Calu3 (cell line): ENCODE results near the gene HS3ST5. TPM values are rescaled to one million over a fixed set of nuclear protein-coding genes. Genes with fewer than 3 reads are reported as not detected.

Experiments
- BruUV-seq: library from RNA; stranded (reverse); fragments of 400-500 nt; replicated peaks from 2 replicates; lab custom pipeline; 2021; lab: Mats Ljungman, UMichigan
- CTCF ChIA-PET: fragments of 300-600 bp; sonication (Branson Sonifier 250); formaldehyde crosslinking; loops from one replicate; lab custom pipeline; 2022; ENCODE audit warnings: antibody characterized with exemption; lab: Charles Lee
- DNase-seq: peaks from one replicate; pipeline ENCODE4 v3.0.0; 2022
- H3K27ac Mint-ChIP-seq: one replicate; pipeline ENCODE4 v1.8.0; 2022; ENCODE audit warnings: mixed read lengths; ENCODE audit not compliant: unreplicated experiment
- H3K27me3 Mint-ChIP-seq: one replicate; pipeline ENCODE4 v1.8.0; 2022; ENCODE audit warnings: mixed read lengths; ENCODE audit not compliant: unreplicated experiment
- H3K36me3 Mint-ChIP-seq: one replicate; pipeline ENCODE4 v1.8.0; 2022; ENCODE audit warnings: mild to moderate bottlenecking, moderate library complexity, mixed read lengths; ENCODE audit not compliant: insufficient read depth, unreplicated experiment
- H3K4me1 Mint-ChIP-seq: one replicate; pipeline ENCODE4 v1.8.0; 2022; ENCODE audit warnings: mild to moderate bottlenecking, low read depth, mixed read lengths; ENCODE audit not compliant: unreplicated experiment
- H3K4me3 Mint-ChIP-seq: one replicate; pipeline ENCODE4 v1.8.0; 2022; ENCODE audit warnings: mild to moderate bottlenecking, low read depth, moderate library complexity, mixed read lengths; ENCODE audit not compliant: unreplicated experiment
- H3K9me3 Mint-ChIP-seq: one replicate; pipeline ENCODE4 v1.8.0; 2022; ENCODE audit warnings: low read depth, mixed read lengths; ENCODE audit not compliant: unreplicated experiment
- intact Hi-C: fragments of 100-400 bp; cut with micrococcal nuclease; formaldehyde crosslinking; loops from one replicate; pipeline ENCODE4 v1.10.0; 2022; ENCODE audit not compliant: unreplicated experiment
- total RNA-seq: library from RNA; stranded (reverse); gene quantifications from 2 replicates; pipeline ENCODE4 v1.2.3, GENCODE V29; 2022
- TF ChIP-seq, protein P1 (sequence below): fragments of 200-600 bp; IDR thresholded peaks from one replicate; pipeline ENCODE4 v1.8.0; 2022; ENCODE audit warnings: antibody characterized with exemption; ENCODE audit not compliant: unreplicated experiment

The HS3ST5 gene
- total RNA-seq, 1 experiment from 2014 or later = 0.40 TPM

DNA sequence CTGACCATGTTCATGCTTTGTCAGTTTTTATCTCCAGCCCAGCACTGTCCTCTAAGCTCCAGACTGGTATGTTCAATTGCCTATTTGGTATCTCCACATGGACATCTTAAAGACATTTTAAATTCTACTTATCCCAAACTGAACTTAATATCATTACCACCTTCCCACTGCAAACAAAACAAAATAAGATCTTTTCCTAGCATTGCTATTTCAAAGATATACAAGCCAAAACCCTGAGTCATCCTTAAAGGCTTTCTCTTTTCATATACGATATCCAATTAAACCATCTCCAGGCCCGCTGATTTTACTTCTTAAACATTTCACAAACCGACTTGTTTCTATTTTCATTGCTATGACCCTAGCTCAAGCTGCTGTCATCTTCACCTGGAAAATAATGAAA is 35.1 kb upstream of the HS3ST5 start:
- H3K27me3 Mint-ChIP-seq = no peaks in the 10 kb centered on the region
- H3K9me3 Mint-ChIP-seq = peaks cover 3% of the 10 kb centered on the region
- H3K36me3 Mint-ChIP-seq = no peaks in the 10 kb centered on the region
- no peak overlapping the region for H3K4me3 Mint-ChIP-seq
- TF ChIP-seq, protein P1, sequence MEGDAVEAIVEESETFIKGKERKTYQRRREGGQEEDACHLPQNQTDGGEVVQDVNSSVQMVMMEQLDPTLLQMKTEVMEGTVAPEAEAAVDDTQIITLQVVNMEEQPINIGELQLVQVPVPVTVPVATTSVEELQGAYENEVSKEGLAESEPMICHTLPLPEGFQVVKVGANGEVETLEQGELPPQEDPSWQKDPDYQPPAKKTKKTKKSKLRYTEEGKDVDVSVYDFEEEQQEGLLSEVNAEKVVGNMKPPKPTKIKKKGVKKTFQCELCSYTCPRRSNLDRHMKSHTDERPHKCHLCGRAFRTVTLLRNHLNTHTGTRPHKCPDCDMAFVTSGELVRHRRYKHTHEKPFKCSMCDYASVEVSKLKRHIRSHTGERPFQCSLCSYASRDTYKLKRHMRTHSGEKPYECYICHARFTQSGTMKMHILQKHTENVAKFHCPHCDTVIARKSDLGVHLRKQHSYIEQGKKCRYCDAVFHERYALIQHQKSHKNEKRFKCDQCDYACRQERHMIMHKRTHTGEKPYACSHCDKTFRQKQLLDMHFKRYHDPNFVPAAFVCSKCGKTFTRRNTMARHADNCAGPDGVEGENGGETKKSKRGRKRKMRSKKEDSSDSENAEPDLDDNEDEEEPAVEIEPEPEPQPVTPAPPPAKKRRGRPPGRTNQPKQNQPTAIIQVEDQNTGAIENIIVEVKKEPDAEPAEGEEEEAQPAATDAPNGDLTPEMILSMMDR = no peak
- H3K27ac Mint-ChIP-seq = no peak overlapping the region
- BruUV-seq = no TSS peak
- intact Hi-C loops = no loop called here
- DNase-seq = no peak
- CTCF ChIA-PET = interaction anchor here (0.8 kb wide), 1 partner anchor 15 kb away, joined by 5 read pairs; no protein-coding TSS in a partner anchor
- peaks cover 12% of the 10 kb centered on the region for H3K4me1 Mint-ChIP-seq

DNA sequence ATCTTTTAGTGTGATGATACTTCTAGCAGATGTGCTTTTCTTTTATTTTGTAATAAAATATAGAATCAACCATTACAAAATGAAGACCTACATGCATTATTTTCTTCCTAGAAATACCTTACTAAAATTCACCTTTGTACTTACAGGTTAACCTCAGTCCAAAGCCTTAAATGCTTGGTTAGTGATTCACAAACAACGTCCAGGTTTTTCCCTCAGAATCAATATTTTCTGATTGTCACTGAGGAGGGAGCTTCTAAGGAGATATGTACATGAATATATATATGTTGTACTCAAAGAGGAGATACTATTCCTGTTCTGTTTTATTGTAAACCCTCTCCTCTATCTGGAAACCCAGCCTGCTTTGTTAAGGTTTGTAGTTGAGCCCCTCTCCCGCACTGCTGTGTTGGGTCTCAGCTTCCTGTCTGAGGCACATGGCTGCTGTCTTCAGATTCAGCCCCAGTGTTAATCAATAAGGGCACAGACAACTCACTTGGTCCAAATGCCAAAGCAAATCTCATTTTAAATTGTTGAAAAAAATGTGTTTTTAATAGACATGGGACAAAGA is 33.9 kb upstream of the HS3ST5 start:
- H3K9me3 Mint-ChIP-seq = peaks cover 3% of the 10 kb centered on the region
- BruUV-seq = no TSS peak
- H3K27ac Mint-ChIP-seq = peak overlapping the region; percentile 70
- peaks cover 12% of the 10 kb centered on the region for H3K4me1 Mint-ChIP-seq
- TF ChIP-seq, protein P1 = no peak
- intact Hi-C loops = no loop called here
- H3K4me3 Mint-ChIP-seq = no peak overlapping the region
- H3K36me3 Mint-ChIP-seq = no peaks in the 10 kb centered on the region
- H3K27me3 Mint-ChIP-seq = no peaks in the 10 kb centered on the region
- DNase-seq = peak; percentile 2
- CTCF ChIA-PET = interaction anchor here (0.7 to 1.0 kb wide), 5 partner anchors 12 to 33 kb away, joined by 3 to 5 read pairs (median 3); no protein-coding TSS in a partner anchor

DNA sequence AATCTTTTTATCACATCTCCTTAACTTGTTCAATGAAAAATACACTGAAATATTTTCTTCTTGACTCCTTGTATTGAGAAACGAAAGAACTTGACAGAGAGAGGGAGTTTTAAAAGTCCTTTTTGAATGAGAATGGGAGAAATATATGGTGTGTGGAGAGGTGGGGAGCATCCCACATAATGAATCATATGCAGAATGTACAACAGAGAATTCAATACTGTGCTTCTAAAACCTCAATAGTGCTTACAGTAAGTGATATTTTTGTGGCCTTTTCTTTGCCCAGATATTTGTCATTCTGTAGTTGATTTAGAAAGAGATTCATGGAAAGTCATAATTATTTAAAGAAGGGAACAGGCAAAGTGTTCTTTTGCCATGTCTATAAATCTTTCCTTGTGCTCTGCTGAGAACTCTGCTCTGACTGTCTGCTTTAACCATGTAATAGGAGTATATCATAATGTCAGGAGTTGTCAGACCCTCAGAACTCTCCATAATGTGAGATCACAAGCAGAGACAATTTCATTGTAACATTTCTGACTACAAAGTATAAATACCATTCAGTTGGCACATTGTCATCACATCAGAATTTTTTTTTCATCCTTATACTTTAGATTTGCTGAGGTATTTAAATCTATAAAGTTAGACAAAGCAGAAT is 32.8 kb upstream of the HS3ST5 start:
- CTCF ChIA-PET = interaction anchor here (0.7 kb wide), 1 partner anchor 32 kb away, joined by 3 read pairs; no protein-coding TSS in a partner anchor

GRCh38 chr6:114367315-114367961 is 24.6 kb upstream of the HS3ST5 start:
- TF ChIP-seq, protein P1 = no peak
- Mint-ChIP-seq H3K4me1 (peaks cover 35% of the 10 kb centered on the region), H3K36me3 (no peaks in the 10 kb centered on the region), H3K4me3 (no peak overlapping the region), H3K9me3 (no peaks in the 10 kb centered on the region), H3K27ac (peak overlapping the region; percentile 10), H3K27me3 (no peaks in the 10 kb centered on the region)
- no peak for DNase-seq
- CTCF ChIA-PET = interaction anchor here (0.6 to 1.2 kb wide), 2 partner anchors 24 to 26 kb away, joined by 3 read pairs; no protein-coding TSS in a partner anchor
- intact Hi-C loops = no loop called here
- no TSS peak for BruUV-seq

More for the DNA sequence above, 32.8 kb upstream of the HS3ST5 start:
- intact Hi-C loops = no loop called here
- no peak overlapping the region for H3K27ac Mint-ChIP-seq
- TF ChIP-seq, protein P1 = no peak
- no peak for DNase-seq
- no peaks in the 10 kb centered on the region for H3K27me3 Mint-ChIP-seq
- no peaks in the 10 kb centered on the region for H3K36me3 Mint-ChIP-seq
- BruUV-seq = no TSS peak
- H3K4me1 Mint-ChIP-seq = peaks cover 12% of the 10 kb centered on the region
- H3K9me3 Mint-ChIP-seq = peaks cover 3% of the 10 kb centered on the region
- no peak overlapping the region for H3K4me3 Mint-ChIP-seq
